HG03025 (cell line): ENCODE measurements around the gene ADSS2.

ENCODE experiments used
- ATAC-seq: cut with Tn5 transposase; IDR thresholded peaks from one replicate; pipeline ENCODE4 v1.9.1; 2021; ENCODE audit warnings: mild to moderate bottlenecking, moderate library complexity; ENCODE audit not compliant: unreplicated experiment, low FRiP score

ADSS2 gene

DNA sequence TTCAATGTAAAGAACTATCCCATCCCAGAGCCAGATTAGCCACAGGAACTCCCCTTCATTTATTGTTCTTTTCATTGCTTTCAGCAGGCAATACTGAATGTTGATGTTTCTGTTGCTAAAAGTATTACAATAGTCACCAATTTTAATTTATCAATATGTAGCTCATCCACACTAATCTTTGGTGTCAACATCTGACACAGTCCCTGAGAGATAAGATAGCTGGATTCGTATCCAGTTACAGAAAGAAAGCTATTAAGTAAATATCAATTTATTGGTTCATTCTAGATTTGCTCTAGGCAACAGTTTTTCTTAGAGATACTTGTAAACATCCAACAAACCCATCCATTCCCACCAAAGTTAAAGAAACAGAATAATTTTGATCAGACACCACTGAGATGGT, 4.7 kb downstream of the ADSS2 start:
- no peak for ATAC-seq

DNA sequence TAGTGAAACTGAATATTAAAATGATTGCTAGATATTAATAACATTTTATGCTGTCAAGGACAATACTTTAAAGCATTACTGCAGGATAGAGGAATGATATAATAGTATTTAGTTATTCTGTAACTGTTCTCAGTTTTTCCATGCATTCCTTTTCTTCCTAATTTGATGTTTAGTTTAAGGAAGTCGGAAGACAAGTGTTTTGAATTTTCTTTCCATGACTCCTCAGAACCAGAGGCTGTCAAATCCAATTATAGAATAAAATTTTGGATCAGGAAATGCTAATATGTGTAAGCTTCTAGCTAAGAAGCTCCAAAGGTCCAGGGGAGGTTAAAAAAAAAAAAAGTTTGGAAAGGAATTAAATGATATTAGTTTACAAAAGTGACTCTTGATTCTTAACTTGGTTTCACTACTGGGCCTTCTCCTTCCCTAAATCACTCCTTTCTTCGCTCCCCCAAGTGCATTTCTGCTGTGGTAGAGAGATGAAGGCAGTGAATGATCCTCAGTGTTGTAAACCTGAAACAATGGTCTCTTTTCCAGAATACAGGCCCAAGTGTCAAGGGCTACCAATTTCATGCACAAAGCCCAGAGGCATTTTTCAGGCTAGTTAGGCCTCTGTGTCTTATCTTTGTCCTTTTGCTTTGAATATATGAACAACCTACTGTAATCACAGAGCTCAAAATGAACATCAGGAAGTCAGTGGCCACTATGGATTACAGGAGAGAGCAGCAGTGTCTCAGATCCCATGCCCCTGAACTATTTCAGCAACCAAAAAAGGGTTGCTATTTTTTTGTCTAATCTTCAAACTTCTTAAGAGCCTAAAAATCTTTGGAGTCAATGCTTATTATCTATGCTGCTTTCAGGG, 6.2 kb downstream of the ADSS2 start:
- no peak for ATAC-seq

DNA sequence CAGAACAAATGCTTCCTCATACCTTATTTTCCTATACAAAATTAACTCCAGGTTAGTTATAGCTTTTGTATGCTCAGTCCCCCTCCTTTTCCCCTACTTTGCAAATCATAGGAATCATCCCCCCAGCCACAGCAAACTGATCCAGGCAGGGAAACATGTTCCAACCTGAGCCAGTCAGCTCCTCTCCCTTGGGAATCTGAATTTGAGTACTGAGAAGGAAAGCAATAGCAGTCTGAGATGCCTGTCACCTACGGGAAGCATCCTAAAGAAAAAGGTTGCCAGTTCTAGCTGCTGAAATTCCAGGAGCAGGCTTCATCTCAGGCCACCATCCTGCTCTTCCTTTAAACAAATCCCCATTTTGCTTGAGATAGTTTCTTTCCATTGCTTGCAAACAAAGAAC, 6.9 kb downstream of the ADSS2 start:
- no peak for ATAC-seq

DNA sequence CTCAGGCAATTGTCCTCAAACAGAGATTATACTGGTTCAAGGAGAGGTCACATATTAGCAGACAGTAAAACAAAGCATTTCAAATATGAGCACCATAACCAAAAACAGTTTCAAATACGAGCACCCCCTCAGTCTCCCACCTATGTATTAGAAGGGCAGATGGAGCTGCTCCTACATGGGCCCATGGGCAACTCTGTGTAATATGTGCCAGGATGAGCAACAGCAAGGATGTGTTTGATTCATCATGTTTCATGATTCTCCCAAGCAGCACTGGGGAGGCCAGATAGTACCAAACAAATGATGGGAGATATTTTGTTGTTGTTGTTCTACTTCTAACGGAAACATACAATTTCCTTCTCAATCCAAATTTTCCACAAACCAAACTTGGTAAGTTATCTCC, 8.9 kb downstream of the ADSS2 start:
- ATAC-seq: no peak

DNA sequence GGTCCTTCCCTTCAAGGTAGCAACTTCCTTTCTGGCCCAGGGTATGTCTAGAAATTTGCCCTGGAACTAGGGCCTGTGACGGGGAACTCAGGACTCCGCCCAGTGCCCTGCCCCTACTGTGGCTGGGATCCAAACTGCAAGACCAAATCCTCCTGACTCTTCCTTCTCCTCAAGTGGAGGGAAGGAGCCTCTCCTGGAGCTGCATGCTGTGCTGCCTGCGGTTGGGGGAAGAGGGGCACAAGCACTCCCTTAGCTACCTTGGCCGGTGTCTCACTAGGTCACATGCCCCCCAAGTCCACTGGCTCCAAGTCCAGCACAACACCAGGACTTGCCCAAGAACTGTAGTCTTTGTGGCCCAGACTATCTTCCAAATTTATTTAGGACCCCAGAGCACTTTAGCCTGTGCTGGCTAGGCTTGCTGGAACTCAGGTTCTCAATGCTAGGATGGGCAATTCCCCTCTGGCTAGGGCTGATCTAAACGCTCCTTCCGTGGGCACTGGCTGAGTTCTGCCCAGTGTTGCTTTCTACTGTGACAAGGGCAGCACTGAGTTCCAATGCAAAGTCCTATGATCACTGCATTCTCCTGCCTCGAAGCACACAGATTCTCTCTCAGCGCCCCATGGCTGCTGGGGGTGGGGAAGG, 12.2 kb downstream of the ADSS2 start:
- no peak for ATAC-seq

DNA sequence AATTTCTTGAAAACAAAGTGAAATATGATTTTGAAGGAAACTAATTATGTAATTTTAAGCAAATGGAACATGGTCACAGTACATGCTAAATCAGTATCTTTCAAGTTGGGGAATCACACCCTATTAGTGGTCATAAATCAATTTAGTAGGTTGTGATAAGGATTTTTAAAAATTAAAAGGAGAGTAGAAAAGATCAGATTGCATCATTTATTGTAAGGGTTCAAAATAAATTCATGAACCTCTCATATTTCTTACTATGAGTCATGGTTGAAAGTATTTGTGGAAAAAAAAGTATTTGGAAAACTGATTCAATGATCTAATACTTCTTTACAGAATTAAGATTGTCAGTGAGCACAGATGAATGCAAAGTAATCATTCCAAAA, 14.6 kb downstream of the ADSS2 start:
- ATAC-seq: no peak

DNA sequence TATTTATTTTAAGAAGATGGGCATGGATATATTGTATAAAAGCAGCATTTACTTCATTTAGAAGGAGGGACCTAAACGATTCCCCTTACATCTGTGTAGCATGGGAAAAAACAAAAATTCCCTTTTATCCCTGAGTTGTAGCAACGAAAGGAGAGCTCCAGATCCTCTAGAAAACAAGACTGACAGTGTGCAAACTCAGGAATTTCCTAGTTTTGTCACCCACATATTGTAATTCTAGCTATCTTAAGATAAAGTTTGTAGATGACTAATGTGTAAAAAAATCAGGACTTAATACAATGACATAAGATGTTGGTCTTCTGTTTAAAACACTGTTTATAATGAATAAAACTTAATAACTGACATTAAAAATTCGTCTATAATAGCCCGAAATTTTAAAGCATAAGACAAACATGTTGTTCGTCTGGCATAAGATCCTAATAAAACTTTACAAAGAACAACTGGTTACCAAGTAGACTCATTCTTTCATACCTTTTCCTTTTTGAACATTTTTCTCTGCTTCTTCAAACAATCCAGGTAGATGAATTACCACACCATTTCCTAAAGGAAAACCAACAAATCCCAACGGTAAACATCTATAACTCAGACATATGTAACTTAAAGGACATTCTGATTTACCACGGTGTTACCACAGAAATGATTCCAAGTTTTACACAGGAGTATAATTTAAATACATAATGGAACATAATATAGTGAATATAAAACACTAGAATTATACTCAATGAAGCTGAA, 15.2 kb downstream of the ADSS2 start:
- ATAC-seq: no peak

DNA sequence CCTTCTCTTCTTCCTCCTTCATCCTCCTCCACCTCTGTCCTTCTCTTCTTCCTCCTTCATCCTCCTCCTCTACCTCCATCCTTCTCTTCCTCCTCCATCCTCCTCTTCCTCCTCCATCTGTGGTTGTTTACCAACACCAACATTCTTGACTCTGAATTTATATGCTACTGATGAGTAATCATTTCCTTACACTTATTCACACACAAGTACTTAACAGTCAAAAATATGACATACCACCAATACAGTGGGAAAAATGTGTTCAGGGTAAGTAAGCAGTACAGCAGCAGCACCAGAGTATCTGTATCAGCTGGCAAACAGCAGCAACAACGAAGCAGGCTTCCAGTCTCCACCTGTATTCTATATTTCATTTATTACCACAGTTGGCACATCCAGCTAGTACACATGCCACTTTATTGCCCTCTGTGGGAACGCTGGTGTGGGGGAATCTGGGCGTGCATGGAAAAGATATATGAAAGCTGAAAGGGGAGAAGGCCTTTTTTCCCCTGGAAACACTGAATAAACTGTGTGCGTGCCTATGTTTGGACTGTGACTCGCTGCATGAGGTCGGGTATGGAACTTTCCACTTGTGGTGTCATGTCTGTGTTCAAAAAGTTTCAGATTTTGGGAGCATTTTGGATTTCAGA, 16.0 kb downstream of the ADSS2 start:
- ATAC-seq: no peak

DNA sequence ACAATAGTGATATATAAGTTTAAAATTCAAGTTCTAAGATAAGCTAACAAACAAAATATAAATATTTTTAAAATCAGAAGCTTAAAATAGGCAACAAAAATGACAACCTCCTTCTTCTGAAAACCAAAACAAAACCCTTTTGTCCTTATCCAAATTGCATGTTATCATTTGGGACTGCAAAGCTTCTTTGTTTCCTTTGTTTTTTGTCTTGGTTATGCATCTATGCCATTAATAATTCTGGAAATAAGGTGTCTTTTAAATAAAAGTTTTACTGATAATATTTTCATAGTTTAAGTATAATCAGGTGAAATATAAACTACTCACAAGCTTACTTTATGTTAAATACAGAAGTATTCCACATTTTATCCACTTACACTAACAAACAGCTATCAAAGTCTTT, 20.5 kb downstream of the ADSS2 start:
- ATAC-seq: no peak

DNA sequence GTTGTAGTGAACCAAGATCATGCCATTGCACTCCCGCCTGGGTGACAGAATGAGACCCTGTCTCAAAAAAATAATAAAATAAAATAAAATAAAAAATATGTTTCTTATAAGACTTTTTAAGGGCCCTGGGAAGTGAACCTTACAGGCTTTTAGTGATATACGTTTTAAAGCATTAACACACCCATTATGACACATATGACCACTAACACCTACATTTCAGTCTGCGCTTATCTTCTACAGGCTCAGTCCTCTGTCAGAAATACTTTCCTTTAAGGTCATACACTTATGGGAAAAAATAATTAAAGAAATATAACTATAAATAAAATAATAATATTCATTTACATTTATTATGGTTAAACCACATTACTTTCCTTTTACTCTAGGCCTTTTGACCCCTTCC, 21.9 kb downstream of the ADSS2 start:
- no peak for ATAC-seq

DNA sequence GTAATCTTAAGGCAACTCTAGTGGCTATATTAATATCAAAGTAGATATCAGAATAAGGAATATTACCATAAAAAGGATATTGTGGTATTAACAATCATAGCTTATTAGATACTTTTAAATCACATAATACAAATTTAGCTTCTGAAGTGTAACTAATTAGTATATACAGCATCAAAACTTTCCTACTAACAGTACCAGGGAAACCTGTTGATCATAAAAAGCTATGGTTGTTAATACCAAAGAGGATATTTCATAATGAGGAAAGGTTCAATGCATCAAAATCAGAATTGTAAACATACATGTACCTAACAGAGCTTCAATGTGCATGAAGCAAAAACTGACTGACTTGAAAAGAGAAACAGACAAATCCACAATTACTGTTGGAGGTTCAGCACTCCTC, 24.1 kb downstream of the ADSS2 start:
- no peak for ATAC-seq

DNA sequence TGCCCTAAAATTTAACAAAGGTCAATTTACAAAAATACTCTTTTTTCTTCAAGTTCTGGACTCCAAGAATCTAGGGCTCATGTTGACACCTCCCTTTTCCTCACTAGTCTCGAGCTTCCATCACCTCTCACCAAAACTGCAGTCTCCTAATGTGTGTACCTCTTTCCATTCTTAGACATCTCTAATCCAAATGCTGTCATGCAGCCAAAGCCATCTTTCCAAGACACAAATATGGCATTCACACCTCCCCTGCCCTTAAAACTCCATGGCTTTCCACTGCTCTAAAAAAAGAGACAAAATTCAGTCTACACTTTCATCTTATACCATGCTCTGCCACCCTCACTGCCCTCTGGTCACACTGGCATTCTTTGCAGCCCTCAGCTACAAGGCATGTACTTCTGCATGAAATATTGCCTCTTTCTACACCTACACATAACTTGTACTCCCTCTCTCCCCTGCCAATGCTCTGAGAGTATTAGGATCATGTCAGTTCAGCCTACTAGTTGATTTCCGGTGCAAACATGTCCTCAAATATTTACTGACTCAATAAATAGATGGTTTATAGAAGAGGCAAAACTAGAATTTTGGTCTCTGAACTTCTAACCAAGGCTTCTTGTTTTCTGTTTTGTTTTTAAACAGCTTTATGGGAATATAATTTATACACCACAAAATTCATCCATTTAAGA, 26.9 kb downstream of the ADSS2 start:
- ATAC-seq: no peak

DNA sequence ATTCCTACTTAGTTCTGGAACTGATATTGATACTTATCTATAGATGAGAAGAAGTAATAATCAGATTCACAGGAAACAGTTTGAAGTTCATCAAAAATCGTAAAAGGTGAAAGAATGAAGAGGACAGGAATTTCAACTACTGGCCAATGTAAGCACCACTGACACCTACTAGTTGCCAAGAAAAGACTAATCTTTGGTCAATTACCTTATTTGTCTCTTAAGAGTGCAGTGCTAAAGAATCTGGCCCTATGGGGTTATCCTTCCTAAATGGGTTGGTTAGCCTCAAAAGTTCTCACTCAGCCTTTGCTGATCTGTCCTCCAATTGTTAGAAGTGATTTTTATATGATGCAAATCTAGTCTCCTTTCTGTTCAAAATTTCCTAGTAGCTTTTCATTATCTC, 29.5 kb downstream of the ADSS2 start:
- ATAC-seq: no peak

DNA sequence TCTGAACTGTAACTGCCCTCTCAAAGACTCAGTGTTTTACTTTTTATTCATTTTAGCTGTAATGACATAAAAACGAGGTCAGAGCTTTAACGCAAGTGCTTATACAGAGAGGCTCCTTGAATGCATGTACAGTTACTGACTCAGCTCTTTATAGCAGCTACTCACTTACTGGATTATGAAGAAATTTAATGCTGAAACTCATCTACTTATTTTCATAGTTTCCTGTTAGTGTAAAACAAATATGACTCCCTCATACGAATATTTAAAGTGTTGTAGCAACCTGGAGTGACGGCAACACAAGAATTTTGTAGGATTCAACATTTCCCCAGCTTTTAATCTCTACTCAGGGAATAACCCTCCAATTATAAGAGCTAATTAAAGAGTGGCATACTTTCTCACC, 32.7 kb downstream of the ADSS2 start:
- ATAC-seq: no peak

DNA sequence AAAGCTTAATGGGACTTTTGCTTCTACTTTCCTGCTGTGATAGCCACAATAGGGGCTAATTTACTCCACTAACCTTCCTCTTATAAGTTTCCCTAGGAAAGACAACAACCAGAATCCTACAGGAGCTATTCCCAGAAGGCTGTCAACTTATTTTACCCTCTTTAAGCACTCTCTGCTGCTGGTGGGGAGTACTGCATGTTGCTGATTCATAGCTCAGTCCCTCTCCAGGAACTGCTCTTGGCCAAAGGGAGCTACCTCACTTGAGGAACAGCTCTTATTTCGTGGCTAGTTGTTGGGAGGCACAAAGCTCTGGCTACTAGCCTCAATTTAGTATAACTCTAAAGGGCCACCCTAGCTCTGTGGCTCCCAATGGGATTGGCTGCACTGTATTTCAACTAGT, 37.2 kb downstream of the ADSS2 start:
- no peak for ATAC-seq

DNA sequence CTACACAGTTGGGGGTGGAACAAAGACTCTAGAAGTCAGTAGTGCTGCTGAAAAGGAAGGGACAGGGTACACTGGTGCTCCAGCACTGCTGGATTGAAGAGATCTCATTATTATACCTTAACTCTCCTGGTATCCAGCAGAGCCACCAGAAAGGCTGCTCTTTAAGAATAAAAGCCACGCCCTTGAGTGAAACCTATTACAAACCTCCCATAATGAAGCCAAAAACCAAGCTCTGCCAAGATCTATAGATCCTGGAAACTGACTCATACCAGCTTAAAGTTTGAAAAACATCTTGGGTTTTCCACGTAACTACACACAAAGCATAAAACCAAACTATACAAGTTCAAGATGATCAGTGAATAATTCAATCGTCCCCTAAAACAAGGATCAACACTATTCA, 38.0 kb downstream of the ADSS2 start:
- no peak for ATAC-seq

DNA sequence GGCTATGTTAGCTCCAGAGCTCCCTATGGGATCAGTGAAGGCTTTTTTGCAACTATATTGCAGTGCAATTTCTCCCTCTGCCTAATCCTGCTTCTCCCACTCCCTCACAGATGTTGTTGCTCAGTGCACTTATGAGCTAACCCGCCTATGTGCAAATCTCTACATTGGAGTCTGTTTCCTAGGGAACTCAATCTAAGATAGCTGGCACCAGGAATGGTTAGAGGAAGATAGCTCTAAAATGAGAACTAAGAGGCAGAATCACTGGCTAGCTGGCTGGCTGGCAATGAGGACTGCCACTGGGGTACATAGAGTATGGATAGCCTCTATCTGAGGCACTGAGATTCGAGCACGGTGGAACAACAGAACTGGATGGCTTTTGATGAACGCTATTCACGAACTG, 39.5 kb downstream of the ADSS2 start:
- no peak for ATAC-seq

DNA sequence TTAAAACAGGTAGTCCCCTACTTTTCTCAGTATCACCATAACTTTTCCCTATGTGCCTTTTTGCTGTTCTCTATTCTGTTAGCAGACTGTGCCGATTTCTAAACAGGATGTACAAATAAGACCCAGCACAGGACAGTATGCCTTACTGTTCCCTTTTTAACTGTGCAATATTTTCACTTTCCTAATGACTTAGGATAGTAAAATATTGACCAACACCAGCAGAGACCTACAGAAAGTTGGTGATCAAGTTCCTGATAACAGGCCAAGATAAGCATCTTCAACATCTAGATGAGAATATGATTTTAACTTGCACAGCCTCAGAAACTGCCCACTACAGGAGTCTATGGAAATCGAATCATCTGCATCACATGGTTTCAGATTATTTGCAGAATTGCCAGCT, 42.0 kb downstream of the ADSS2 start:
- peak; percentile 77 for ATAC-seq

DNA sequence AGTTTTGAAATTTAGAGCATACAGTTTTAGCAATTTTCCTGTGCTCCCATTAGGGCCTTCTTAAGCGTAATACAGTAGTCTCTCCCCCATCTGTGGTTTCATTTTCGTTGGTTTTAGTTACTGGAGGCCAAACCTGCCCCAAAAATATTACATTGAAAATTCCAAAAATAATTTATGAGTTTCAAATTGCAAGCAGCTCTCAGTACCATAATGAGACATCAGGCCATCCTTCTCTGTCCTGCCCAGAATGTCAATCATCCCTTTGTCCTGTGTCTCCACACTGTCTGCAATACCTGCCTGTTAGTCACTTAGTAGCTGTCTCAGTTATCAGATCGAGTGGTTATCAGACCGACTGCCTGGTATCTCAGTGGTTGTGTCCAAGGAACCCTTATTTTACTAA, 45.4 kb downstream of the ADSS2 start:
- ATAC-seq: peak; percentile 79

DNA sequence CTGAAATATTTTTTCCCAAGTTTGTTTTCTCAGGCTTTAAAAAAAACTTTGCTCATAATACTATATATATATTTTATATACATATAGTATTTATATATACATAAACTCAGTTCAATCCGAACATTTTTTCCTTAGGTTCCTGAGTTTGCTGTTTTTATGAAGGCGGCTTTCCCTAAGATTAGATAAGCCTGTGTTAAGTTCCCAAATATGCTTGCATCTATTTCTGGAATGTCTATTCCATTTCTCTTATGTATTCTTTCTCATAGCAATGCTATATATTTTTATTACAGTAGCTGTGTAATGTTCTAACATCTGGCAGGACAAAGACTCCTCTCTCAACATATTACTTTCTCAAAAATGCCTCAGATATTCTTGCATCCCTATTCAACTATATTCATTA, 45.9 kb downstream of the ADSS2 start:
- no peak for ATAC-seq

DNA sequence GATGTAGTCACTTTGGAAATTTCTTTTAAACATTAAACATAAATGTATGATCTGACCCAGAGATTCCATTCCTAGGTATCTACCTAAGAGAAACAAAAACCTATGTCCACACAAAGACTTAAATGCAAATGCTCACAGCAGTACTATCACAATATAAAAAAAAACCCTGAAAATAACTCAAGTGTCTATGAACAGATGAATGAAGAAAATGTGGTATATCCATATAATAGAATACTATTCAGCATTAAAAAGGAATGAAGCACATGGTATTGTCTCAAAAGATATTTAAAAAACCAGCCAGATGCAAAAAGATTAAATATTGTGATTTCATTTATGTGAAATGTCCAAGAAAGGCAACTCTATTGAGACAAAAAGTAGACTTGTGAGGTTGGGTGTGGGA, 48.3 kb downstream of the ADSS2 start:
- no peak for ATAC-seq
